Hepatic stellate cell (primary cell): ENCODE data around the gene ABLIM3.

Experiments used
- DNase-seq: peaks from one replicate; pipeline ENCODE4 v3.0.0; 2011; ENCODE audit warnings: low spot score

Gene ABLIM3

DNA sequence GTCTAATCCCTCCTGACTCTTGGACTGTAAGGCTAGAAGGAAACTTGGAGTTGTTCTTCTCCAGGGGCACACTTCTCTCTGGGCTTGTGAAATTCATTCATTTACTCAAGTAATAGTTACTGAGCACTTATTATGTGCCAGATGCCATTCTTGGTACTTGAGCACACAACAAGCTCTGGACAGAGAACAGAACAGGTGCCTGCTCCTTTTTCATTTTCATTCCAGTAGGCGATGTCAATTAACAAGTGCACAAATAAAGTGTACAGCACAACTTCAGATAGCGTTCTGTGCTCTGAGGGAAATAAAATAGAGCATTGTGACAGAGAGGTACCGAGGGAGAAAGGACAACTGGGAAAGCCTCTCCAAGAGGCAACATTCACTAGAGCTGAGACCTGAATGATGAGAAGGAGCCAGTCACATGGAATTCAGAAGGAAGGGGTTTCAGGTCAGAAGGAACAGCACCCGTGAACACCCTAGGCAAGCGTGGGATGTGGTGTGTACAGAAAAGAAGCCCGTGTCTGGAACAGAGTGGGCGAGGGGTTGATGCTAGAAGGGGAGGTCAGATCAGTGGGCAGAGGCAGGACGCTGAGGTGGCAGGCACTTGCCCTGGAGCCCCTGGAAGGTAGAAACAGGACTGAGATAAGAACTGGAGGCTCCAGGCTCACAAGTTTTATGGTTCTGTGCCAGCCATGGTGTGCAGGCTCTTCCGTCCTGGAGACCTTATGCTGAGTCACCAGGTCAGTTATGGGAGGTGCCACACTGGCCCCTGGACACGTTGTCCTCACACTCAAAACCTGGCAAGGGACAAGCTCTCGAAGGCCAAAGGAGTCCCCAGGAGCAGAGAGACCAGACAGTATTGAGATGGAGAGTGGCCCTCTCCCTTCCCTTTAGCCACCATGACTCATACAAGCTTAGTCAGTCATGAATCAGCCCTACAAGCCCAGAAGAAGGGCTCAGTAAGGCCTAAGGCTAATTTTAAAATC lies 7.2 kb upstream of the ABLIM3 start:
- DNase-seq = peak; percentile 79

DNA sequence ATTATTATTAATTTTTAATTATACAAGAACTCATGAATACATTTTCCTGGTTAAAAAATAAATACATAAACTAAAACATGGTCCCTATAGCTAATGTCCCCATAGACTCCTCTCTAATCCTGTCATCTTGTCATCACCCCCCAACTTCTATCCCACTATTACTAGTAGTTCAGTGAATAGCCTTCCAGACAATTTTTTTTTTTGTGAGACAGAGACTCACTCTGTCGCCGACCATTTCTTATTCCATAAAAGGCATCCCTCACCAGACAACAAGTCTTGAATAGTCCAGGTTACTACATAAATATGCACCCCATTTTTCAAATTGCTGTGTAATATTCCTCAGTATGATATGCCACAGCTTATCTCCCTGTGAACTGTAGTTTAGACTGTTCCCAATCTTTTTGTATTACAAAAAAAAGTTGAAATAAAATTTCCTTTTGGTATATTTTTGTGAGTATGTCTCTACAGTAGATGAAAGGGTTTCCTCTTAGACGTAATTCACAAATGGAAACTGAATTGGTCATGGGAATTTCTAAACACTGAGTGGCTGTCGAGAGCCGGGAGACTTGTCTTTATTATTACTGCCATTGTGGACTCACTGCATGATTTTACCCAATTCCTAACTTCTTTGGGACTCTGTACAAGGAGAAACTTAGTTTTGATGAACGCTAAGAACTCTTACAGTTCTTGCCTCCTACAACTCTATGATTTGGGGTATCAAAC lies 6.4 kb upstream of the ABLIM3 start:
- DNase-seq = no peak

DNA sequence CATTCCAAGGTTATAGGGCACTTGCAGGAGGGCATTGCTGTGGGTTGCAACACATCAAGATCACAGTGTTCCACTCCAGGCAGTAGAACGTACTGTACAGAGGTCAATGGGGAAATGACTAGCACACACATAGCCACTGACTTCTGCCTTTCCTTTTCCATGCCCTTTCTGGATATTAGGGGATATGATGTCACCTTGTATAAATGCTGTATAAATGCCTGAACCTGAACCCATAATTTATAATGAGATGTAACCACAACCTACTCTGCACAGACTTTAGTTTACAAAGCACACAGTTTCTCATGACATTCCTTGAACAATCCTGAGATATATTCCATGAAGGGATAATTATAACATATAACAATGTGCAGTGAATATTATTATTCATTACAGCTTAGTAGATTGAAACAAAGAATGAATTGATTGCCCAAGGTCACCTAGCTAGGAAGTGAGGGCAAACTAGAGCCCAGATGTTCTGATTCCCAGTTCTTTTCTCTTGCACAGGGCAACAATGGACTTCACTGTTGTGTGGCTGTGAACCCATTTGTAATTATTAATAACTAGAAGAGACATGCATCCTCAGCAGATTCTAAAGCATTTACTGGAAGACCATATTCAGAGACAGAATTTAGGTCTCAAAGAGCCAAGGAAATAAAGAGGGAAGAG lies 5.6 kb upstream of the ABLIM3 start:
- peak; percentile 46 for DNase-seq

DNA sequence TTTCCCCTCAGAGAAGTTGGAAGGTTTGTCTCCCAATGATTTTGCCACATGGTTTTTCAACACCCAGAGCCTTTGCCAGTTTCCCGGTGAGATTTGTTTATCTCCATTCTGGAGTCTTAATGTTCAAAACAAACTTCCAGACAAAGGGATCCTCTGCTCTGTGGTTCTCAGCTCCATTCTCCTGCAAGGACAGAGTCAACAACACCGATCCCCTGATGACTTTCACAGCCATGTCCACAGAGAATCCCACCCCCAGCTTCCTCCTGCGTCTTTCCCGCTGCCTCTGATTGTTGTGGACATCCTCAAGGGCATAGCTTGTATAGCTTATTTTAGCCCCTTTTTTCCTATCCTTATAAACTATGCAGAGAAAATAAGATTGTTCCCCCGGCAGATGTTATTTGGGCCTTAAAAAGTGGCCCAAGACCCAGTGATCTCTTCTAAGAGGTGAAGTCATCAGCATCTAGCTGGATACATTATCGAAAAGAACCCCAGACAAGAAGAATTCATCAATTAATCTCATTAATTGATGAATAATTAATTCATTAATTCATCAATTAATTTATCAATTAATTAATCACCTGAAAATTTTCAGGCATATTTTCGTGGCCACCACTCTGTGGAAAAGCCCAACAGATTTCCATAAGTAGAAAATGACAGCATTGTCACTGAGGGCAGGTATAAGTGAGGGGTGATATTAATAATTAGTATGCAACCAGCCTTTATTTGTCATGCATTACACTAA lies 2.9 kb upstream of the ABLIM3 start:
- DNase-seq = no peak

DNA sequence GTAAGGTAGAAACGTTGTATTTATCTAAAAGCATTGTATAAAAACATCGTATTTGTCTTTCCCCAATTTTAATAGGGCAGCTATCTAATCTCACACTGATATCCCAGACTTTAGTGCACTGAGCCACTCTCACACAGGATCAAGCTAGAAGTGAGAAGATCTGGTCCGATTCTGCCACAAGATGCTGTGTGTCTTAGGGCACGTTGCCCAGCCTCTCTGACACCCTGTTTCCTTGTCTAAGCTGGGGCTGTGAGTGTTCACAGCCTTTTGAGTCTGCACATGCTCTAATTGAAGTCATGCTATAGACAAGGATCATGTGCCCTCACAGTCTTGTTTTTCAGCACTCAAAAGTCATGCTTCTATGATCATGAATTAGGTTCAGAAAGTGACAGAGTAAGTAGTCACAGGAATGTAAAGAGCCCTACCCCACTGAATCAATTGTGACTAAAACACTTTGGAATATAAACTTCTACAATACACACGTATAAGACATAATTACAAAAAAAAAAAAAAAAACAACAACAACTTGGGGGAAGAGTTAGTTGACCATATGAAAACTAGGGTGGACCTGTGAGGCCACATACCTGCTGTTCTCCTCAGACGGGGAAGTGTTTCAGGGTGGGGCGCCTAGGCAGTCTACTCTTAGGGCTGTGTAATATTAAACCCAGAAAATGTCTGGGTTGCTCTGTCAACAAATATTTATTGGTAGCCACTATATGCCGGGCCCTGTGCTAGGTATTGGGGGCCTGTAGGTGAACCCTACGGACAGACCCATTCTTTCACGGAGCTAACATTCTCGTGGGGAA lies 893 bp upstream of the ABLIM3 start:
- no peak for DNase-seq

DNA sequence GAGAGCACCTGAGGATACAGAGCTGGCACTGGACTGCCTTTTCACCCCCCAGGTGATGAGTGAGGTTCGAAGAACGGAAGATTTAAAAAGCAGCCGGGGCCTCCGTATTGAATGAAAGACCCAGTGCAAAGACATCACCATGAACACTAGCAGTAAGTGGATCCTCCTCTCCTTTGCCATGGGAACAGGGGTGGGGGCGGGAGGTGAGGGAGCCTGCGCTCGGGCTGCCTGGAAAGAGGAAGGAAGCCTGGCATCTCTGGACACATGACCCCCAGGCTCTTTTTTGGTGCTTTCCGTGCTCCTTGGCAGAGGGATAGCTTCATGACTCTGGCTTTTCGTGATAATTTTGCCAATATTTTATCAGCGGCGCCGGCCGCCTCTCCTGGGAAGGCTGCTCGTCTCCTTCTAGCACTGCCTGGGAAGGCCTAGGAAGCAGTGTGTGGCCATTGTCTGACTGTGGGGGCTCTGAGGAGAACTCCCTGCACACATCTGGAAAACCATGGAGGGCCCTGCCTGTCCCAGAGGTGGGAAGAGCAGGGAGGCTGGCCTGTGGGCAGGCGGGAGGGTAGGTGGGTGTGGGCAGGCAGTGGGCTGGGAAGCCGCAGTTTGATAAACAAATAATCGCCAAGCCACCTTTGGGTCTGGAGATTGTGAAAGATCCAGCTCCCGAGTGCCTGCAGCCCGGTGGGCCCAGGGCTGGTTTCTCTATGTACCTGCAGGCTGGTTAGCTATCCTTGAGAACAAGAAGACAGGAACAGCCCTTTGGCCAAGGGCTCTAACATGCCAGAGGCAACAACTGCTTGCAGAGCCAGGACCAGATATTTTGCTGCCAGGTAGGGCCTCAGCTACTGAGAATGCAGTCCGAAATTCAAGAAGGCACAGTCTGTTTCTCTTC lies 911 bp downstream of the ABLIM3 start:
- DNase-seq = no peak

DNA sequence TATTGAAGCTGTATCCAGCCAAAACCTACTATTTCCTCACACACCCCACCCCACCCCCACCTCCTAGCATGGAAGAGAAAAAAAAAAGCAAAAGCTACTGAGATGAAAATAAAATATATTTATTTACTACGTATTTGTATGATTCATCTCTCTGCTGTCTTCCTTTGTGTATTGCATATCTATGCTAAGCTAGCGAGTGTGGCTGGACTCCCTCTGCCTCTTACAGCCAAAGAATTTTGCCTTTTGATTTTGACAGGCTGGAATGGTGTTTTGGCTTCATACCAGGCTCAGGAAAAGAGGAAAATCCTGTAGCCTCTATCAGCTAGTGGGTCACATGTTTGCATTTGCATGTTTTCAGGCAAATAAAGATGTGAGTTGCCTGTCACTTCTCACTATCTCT lies 2.2 kb downstream of the ABLIM3 start:
- DNase-seq = peak; percentile 59

DNA sequence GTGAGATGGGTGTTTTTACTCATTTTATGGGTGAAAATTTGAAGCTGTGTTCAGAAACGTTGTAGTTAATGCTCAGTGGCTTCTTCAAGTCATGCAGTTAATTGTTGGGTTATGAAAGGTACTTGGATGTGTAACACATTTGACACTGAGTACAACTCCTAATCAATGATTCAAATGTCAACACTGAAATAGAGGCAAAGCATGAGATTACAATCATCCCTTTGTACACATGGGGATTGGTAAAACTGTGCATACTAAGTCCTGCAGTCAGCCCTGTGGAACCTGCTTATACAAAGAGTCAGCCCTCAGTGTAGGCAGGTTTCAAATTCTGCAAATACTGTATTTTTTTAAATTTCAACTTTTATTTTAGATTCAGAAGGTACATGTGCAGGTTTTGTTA lies 3.3 kb downstream of the ABLIM3 start:
- no peak for DNase-seq

DNA sequence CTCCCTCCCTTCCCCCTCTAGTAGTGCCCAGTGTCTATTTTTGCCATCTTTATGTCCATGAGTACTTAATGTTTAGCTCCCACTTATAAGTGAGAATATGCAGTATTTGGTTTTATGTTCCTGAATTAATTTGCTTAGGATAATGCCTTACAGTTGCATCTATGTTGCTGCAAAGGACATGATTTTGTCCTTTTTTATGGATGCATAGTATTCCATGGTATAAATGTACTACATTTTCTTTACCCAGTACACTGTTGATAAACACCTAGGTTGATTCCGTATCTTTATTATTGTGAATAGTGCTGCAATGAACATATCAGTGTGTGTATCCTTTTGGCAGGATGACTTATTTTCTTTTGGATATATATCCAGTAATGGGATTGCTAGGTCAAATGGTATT lies 3.8 kb downstream of the ABLIM3 start:
- DNase-seq = no peak

DNA sequence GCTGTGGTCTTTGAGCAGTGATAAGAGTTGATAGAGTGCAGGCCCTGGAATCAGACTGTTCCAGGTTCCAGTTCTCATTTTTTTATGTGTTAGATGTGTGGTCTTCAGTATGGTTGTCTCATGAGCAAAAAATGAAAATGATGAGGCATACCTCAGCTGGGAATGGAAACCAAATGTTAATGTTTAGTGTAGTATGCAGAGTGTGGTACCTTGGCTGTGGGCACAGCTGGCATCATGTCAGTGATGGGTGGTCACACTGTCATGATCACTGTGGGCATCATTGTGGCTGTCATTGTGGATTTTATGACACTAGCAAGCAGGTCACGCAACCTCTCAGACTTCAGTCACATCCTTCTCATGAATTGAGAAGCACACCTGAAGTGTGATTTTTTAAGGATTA lies 6.4 kb downstream of the ABLIM3 start:
- DNase-seq = no peak

GRCh38 chr5:149149942-149150341 lies 8.6 kb downstream of the ABLIM3 start:
- DNase-seq = no peak

DNA sequence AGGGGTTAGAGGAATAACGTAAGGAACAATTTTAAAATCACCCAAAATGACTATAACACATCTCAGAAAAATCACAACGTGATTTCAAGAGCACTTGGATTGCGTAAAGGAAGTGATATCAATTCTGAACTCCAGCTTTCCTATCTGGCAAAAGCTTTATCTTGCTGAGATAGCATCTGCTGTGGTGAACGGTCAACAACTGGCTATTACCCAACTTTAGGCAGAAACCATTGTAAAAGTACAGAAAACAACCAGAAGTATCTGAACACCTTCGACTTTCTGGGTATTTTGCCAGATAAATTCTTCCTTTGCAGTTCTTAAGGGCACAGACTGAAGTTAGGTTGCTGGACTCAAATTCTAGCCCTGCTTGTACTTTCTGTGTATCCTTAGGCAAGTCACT lies 9.2 kb downstream of the ABLIM3 start:
- no peak for DNase-seq

DNA sequence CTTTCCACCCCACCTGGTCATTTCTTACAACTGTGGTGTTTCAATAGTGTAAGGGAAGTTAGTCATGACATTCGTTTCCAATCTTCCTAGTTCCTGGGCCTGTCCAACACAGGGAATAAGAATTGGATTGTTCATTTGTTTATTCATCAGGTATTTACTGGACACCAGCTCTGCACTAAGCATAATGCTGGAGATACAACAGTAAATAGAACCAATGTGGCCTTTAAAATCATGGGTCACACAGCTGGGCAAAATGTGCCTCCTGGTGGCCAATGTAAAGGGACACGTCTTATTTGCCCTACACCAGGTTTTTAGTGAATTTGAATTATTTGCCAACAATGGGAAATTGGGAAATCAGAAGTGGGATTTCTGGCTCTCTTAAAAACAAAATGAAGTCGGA lies 10.4 kb downstream of the ABLIM3 start:
- no peak for DNase-seq

DNA sequence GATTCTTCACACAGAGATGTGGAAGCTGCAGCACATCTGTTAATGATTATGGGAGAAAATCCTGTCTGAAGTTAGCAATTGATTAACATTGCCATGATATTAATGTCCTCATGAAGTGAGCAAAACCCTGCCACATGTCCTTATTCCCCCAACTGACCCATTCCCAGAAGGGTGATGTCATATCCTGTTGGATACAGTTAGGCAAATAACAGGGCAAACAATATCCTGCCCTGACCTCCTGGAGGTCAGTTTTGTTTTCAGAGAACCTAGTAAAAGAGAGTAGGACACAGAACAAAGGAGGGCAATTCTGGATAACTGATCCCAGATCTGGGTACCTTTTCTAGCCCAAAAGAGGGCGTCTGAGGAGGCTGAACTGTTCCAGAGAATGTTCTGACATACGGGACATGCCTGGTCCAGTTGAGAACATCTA lies 11.0 kb downstream of the ABLIM3 start:
- DNase-seq = no peak

DNA sequence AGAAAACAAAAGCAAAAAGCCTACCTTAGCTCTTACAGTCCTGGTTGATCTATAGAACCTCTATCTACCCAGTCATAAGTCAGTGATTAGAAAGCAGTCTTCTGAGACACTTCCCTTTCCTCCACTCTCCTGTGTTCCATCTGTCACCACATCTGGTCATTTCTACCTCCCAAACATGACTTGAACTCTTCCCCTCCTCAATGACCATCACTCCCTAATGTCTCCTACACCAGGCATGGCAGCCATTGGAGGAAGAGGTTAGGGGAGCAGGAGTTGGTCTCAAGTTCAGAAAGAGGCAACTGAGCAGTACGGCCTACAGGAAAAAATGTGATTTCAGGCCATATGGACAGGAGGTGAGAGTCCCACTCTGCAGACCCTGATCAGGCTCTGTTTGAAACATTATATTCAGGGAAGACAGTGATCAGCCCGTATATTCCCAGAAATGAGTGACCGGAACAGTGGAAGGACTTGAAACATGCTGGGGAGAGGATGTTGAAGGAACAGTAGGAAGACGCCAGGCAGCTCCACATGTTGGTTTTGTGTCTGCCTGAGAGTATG lies 12.0 kb downstream of the ABLIM3 start:
- no peak for DNase-seq

GRCh38 chr5:149153751-149154610 lies 12.7 kb downstream of the ABLIM3 start:
- no peak for DNase-seq

DNA sequence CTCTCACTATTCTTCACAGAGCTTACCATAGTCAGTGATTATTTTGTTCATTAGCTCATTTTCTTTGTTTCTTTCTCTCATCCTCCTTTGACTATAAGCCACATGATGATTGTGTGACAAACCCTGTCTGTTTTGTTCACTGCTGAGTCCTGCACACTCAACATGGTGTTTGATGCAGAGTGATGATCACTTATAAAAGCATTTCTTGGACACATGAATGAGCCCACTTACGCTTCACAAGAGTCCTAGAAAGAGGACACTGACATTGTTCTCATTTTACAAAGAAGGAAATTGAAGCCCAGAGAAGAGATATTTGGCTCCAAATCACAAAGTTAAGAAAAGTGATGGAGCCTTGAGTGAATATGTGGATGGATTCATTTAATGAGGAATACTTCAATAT lies 13.4 kb downstream of the ABLIM3 start:
- no peak for DNase-seq

- no peak for DNase-seq
Measured at GRCh38 chr5:149156435-149157083, 15.3 kb downstream of the ABLIM3 start.
